Transverse colon (tissue), 4 donors: Measurements from ENCODE around the gene USP34.

Source experiments
- CTCF ChIP-seq, 5 experiments: fragments of 200-600 bp in 3 of 5; fragments of 450-650 bp in 2 of 5; sonication (generic) in 3 of 5; IDR thresholded peaks; 1 replicate in 2 of 5; 2 replicates in 3 of 5; pipeline ENCODE4 v1.5.1; 2016 to 2017; ENCODE audit warnings: antibody characterized with exemption in 5 of 5, inconsistent platforms in 3 of 5, mild to moderate bottlenecking in 2 of 5, moderate library complexity in 1 of 5
- POLR2A ChIP-seq: fragments of 450-650 bp; IDR thresholded peaks from one replicate; pipeline ENCODE4 v1.6.1; 2016; ENCODE audit warnings: antibody characterized with exemption, mild to moderate bottlenecking, moderate library complexity
- POLR2AphosphoS5 ChIP-seq, 3 donors: sonication (generic); formaldehyde crosslinking; IDR thresholded peaks; one replicate each; pipeline ENCODE4 v1.6.1; 2016; ENCODE audit warnings: antibody characterized with exemption in 3 of 3

- TF ChIP-seq POLR2A = no peak
- TF ChIP-seq CTCF (IDR thresholded peaks at IDR 0.05) = no peak
- TF ChIP-seq POLR2AphosphoS5 (IDR thresholded peaks at IDR 0.05) = no peak
Observed at GRCh38 chr2:61138859-61139258, 332.0 kb downstream of the USP34 start.
